HepG2 (cell line): ENCODE measurements around the gene ITGA7. TPM values are rescaled to one million over a fixed set of nuclear protein-coding genes. Genes with fewer than 3 reads are reported as not detected.

Source experiments
- CREB1 ChIP-seq, 2 experiments: fragments of 450-650 bp in 1 of 2; IDR thresholded peaks; 2 replicates each; pipeline ENCODE4 v1.6.1; 2016 to 2017; ENCODE audit warnings: control low read depth in 1 of 2, mild to moderate bottlenecking in 1 of 2, missing compliant biosample characterization in 1 of 2, missing genetic modification characterization in 1 of 2
- ELF1 ChIP-seq: sonication (generic); formaldehyde crosslinking; IDR thresholded peaks from 2 replicates; pipeline ENCODE4 v1.4.0; 2020; ENCODE audit warnings: missing genetic modification reagents
- FOXA3 ChIP-seq: IDR thresholded peaks from 2 replicates; pipeline ENCODE4 v1.6.1; 2016; ENCODE audit warnings: missing genetic modification reagents, missing compliant biosample characterization
- HOXA5 ChIP-seq: sonication (generic); formaldehyde crosslinking; IDR thresholded peaks from 2 replicates; pipeline ENCODE4 v1.4.0; 2020; ENCODE audit warnings: missing genetic modification reagents
- KDM5A ChIP-seq: fragments of 200-600 bp; sonication (generic); IDR thresholded peaks from 2 replicates; pipeline ENCODE4 v1.7.0; 2018; ENCODE audit warnings: antibody characterized with exemption, mild to moderate bottlenecking, low read length, borderline replicate concordance
- MAFF ChIP-seq: IDR thresholded peaks from 2 replicates; pipeline ENCODE4 v1.6.1; 2011; ENCODE audit warnings: low read depth, low read length, improper control_type of control experiment
- MAZ ChIP-seq, 2 experiments: sonication (generic) in 1 of 2; formaldehyde crosslinking in 1 of 2; IDR thresholded peaks; 2 replicates each; pipeline versions ENCODE4 v1.5.0 to v1.6.1; 2012 to 2020; ENCODE audit warnings: low read depth in 2 of 2, mild to moderate bottlenecking in 2 of 2, borderline replicate concordance in 1 of 2, improper control_type of control experiment in 1 of 2, low read length in 1 of 2, missing genetic modification reagents in 1 of 2, moderate library complexity in 1 of 2
- RFX1 ChIP-seq: fragments of 450-650 bp; IDR thresholded peaks from 2 replicates; pipeline ENCODE4 v1.6.1; 2017
- SETDB1 ChIP-seq: sonication (generic); formaldehyde crosslinking; IDR thresholded peaks from 2 replicates; pipeline ENCODE4 v1.5.1; 2020; ENCODE audit warnings: missing genetic modification reagents, mild to moderate bottlenecking, borderline replicate concordance
- SMAD3 ChIP-seq: sonication (generic); formaldehyde crosslinking; IDR thresholded peaks from 2 replicates; pipeline ENCODE4 v1.4.0; 2020; ENCODE audit warnings: missing genetic modification reagents
- SP5 ChIP-seq: IDR thresholded peaks from 2 replicates; pipeline ENCODE4 v1.6.1; 2016; ENCODE audit warnings: low read depth, borderline replicate concordance
- STAG1 ChIP-seq: sonication (generic); formaldehyde crosslinking; IDR thresholded peaks from 2 replicates; pipeline ENCODE4 v1.4.0; 2020; ENCODE audit warnings: missing genetic modification reagents
- TEAD3 ChIP-seq: optimal IDR thresholded peaks from 2 replicates; pipeline ENCODE3; 2016; ENCODE audit warnings: borderline replicate concordance
- ZNF34 ChIP-seq: sonication (generic); formaldehyde crosslinking; IDR thresholded peaks from 2 replicates; pipeline ENCODE4 v1.4.0; 2020; ENCODE audit warnings: mild to moderate bottlenecking, missing genetic modification reagents, borderline replicate concordance
- ZNF501 ChIP-seq: sonication (generic); formaldehyde crosslinking; IDR thresholded peaks from 2 replicates; pipeline ENCODE4 v1.5.1; 2020; ENCODE audit warnings: mild to moderate bottlenecking, moderate library complexity, missing genetic modification reagents
- ZNF570 ChIP-seq: sonication (generic); formaldehyde crosslinking; IDR thresholded peaks from 2 replicates; pipeline ENCODE4 v1.4.0; 2020; ENCODE audit warnings: mild to moderate bottlenecking, missing genetic modification reagents, borderline replicate concordance
- polyA plus RNA-seq, 8 experiments: library from polyadenylated mRNA; depleted of rRNA in 3 of 8; stranded (reverse) in 7 of 8; unstranded in 1 of 8; fragments of >200 nt; fragmentation: Illumina TruSeq in 4 of 8; extraction: Trizol in 4 of 8; gene quantifications; 2 replicates each; pipeline versions ENCODE4 v1.2.1 to v1.2.3, GENCODE V29; 2011 to 2016; ENCODE audit warnings: low read depth in 4 of 8, missing spikeins in 1 of 8, mixed read lengths in 1 of 8; ENCODE audit not compliant: insufficient read depth in 1 of 8
- total RNA-seq, 5 experiments: library from RNA; depleted of rRNA; stranded (reverse); fragments of >200 nt; fragmentation: Illumina TruSeq; extraction: Trizol; gene quantifications; 2 replicates each; pipeline ENCODE4 v1.2.3, GENCODE V29; 2016; ENCODE audit warnings: low read depth in 1 of 5
- TF ChIP-seq, protein P1 (sequence below): sonication (generic); formaldehyde crosslinking; IDR thresholded peaks from 2 replicates; pipeline ENCODE4 v1.5.0; 2020; ENCODE audit warnings: mild to moderate bottlenecking, missing genetic modification reagents, borderline replicate concordance
- TF ChIP-seq, protein P2 (sequence below): sonication (generic); formaldehyde crosslinking; IDR thresholded peaks from 2 replicates; pipeline ENCODE4 v1.5.0; 2020; ENCODE audit warnings: missing genetic modification reagents
- TF ChIP-seq, protein P3 (sequence below): sonication (generic); formaldehyde crosslinking; IDR thresholded peaks from 2 replicates; pipeline ENCODE4 v1.4.0; 2020; ENCODE audit warnings: low read depth, mild to moderate bottlenecking, missing genetic modification reagents
- TF ChIP-seq, protein P4 (sequence below): sonication (generic); formaldehyde crosslinking; IDR thresholded peaks from 2 replicates; pipeline ENCODE4 v1.5.1; 2020; ENCODE audit warnings: mild to moderate bottlenecking, moderate library complexity, missing genetic modification reagents

The ITGA7 gene
- total and polyA plus RNA-seq, 2 of the 13 experiments (the other 11 are each of a cell fraction or from before 2014, with no cell fraction given) = 0.65 to 0.75 TPM

DNA sequence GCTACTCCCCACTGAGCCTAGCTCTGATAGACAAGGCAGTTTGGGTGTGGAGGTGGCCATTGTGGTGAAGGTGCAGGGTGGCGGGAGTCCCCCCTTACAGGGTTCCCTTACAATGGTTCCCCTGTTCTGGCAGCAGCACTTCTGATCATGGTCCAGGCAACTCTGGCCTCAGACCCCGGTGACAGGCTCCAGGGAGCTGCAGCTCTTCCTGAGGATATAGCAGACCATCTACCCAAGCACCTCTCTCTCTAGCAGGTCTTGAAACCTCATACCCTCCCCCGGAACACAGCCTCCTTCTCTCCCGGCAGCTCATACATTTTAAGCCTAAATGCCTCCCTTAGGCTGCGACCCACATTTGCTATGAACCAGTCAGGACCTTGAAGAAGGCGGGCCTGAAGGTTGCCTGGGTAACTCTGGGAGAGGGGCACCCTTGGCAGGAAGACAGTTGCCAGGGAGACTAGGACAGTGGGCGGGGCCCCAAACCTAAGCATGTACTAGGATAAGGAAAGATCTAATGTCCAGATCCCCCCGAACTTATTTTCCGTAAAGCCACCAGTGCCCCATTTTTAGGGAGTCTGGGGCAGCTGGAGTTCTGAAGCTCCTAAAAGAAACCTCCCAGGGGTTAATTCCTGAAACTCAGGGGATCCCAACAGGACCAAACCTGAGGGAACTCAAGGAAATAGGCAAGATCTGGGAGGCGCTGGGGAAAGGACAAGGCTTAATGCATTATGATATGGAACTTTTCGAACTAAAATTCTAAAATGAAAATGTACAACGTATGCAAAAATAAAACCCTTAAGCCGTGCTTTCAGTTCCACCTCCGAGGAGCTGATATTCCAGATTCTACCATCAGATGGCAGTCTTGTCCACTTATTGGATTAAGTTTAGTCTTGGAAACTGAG, 30.7 kb upstream of the ITGA7 start (continued):
- TF ChIP-seq, protein P1, sequence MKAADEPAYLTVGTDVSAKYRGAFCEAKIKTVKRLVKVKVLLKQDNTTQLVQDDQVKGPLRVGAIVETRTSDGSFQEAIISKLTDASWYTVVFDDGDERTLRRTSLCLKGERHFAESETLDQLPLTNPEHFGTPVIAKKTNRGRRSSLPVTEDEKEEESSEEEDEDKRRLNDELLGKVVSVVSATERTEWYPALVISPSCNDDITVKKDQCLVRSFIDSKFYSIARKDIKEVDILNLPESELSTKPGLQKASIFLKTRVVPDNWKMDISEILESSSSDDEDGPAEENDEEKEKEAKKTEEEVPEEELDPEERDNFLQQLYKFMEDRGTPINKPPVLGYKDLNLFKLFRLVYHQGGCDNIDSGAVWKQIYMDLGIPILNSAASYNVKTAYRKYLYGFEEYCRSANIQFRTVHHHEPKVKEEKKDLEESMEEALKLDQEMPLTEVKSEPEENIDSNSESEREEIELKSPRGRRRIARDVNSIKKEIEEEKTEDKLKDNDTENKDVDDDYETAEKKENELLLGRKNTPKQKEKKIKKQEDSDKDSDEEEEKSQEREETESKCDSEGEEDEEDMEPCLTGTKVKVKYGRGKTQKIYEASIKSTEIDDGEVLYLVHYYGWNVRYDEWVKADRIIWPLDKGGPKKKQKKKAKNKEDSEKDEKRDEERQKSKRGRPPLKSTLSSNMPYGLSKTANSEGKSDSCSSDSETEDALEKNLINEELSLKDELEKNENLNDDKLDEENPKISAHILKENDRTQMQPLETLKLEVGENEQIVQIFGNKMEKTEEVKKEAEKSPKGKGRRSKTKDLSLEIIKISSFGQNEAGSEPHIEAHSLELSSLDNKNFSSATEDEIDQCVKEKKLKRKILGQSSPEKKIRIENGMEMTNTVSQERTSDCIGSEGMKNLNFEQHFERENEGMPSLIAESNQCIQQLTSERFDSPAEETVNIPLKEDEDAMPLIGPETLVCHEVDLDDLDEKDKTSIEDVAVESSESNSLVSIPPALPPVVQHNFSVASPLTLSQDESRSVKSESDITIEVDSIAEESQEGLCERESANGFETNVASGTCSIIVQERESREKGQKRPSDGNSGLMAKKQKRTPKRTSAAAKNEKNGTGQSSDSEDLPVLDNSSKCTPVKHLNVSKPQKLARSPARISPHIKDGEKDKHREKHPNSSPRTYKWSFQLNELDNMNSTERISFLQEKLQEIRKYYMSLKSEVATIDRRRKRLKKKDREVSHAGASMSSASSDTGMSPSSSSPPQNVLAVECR (CRISPR knock-in tag) = 0 out of 2 replicates have a peak, but pooled peaks have one; percentile 12
- TF ChIP-seq SMAD3 (0 out of 2 replicates have a peak, but pooled peaks have one; percentile 11), ZNF501 (CRISPR knock-in tag) (0 out of 2 replicates have a peak, but pooled peaks have one; percentile 29), MAZ (IDR thresholded peaks at IDR 0.05; ENCODE audit: borderline replicate concordance, low read depth, low read length) (no peak), MAZ (CRISPR knock-in tag; IDR thresholded peaks at IDR 0.05; ENCODE audit: low read depth) (no peak), FOXA3 (CRISPR knock-in tag) (0 out of 2 replicates have a peak, but pooled peaks have one; percentile 7), ZNF34 (CRISPR knock-in tag) (no peak), SETDB1 (CRISPR knock-in tag) (no peak), ZNF570 (CRISPR knock-in tag) (no peak), STAG1 (CRISPR knock-in tag) (peak; percentile 86), HOXA5 (CRISPR knock-in tag) (no peak), RFX1 (peak; percentile 62), MAFF (peak; percentile 93), ELF1 (CRISPR knock-in tag) (peak; percentile 18; the same call in 1 of the 2 replicates), CREB1 (IDR thresholded peaks at IDR 0.05) (no peak), CREB1 (CRISPR knock-in tag; IDR thresholded peaks at IDR 0.05) (0 out of 2 replicates have a peak, but pooled peaks have one; percentile 17), KDM5A (peak; percentile 81), SP5 (CRISPR knock-in tag) (peak; percentile 57; the same call in 1 of the 2 replicates), TEAD3 (CRISPR knock-in tag) (peak; percentile 34)
- TF ChIP-seq, protein P2, sequence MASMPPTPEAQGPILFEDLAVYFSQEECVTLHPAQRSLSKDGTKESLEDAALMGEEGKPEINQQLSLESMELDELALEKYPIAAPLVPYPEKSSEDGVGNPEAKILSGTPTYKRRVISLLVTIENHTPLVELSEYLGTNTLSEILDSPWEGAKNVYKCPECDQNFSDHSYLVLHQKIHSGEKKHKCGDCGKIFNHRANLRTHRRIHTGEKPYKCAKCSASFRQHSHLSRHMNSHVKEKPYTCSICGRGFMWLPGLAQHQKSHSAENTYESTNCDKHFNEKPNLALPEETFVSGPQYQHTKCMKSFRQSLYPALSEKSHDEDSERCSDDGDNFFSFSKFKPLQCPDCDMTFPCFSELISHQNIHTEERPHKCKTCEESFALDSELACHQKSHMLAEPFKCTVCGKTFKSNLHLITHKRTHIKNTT (CRISPR knock-in tag) = no peak
- TF ChIP-seq, protein P3, sequence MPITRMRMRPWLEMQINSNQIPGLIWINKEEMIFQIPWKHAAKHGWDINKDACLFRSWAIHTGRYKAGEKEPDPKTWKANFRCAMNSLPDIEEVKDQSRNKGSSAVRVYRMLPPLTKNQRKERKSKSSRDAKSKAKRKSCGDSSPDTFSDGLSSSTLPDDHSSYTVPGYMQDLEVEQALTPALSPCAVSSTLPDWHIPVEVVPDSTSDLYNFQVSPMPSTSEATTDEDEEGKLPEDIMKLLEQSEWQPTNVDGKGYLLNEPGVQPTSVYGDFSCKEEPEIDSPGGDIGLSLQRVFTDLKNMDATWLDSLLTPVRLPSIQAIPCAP (CRISPR knock-in tag) = no peak
- TF ChIP-seq, protein P4, sequence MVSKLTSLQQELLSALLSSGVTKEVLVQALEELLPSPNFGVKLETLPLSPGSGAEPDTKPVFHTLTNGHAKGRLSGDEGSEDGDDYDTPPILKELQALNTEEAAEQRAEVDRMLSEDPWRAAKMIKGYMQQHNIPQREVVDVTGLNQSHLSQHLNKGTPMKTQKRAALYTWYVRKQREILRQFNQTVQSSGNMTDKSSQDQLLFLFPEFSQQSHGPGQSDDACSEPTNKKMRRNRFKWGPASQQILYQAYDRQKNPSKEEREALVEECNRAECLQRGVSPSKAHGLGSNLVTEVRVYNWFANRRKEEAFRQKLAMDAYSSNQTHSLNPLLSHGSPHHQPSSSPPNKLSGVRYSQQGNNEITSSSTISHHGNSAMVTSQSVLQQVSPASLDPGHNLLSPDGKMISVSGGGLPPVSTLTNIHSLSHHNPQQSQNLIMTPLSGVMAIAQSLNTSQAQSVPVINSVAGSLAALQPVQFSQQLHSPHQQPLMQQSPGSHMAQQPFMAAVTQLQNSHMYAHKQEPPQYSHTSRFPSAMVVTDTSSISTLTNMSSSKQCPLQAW (CRISPR knock-in tag) = 0 out of 2 replicates have a peak, but pooled peaks have one; percentile 38
